Neural cell (in vitro differentiated cells): ENCODE data around the gene FAM234A. TPM values are rescaled to one million over a fixed set of nuclear protein-coding genes. Genes with fewer than 3 reads are reported as not detected.

Experiments used
- H2AFZ ChIP-seq: fragments of 200-600, 300-800 bp; sonication (generic), shearing (Covaris generic); 2 replicates; pipeline ENCODE4 v1.6.0; 2014; ENCODE audit warnings: low read depth, mild to moderate bottlenecking, antibody characterized with exemption, low read length, moderate library complexity
- H3F3A ChIP-seq: fragments of 200-600 bp; shearing (Covaris generic); 2 replicates; pipeline ENCODE4 v1.6.1; 2016; ENCODE audit warnings: mild to moderate bottlenecking, moderate library complexity, mixed read lengths, antibody characterized with exemption, low read length; ENCODE audit not compliant: insufficient read depth, poor library complexity, severe bottlenecking
- H3K27ac ChIP-seq: fragments of 200-600, 300-800 bp; sonication (generic), shearing (Covaris generic); 2 replicates; pipeline ENCODE4 v1.5.1; 2014; ENCODE audit warnings: mild to moderate bottlenecking, low read length, moderate library complexity
- H3K27me3 ChIP-seq: fragments of 300-800, 200-600 bp; sonication (generic), shearing (Covaris generic); 2 replicates; pipeline ENCODE4 v1.6.0; 2014; ENCODE audit warnings: mild to moderate bottlenecking, low read depth, low read length, moderate library complexity; ENCODE audit not compliant: insufficient read depth
- H3K36me3 ChIP-seq: fragments of 300-800, 200-600 bp; sonication (generic), shearing (Covaris generic); 2 replicates; pipeline ENCODE4 v1.5.1; 2014; ENCODE audit warnings: mild to moderate bottlenecking, antibody characterized with exemption, low read length, moderate library complexity; ENCODE audit not compliant: insufficient read depth
- H3K4me2 ChIP-seq: fragments of 300-800, 200-600 bp; sonication (generic), shearing (Covaris generic); 2 replicates; pipeline ENCODE4 v1.6.0; 2014; ENCODE audit warnings: mild to moderate bottlenecking, low read length
- H3K4me3 ChIP-seq: fragments of 300-800, 200-600 bp; sonication (generic), shearing (Covaris generic); 2 replicates; pipeline ENCODE4 v1.5.1; 2014; ENCODE audit warnings: mild to moderate bottlenecking, low read length, moderate library complexity
- H3K79me2 ChIP-seq: fragments of 200-600 bp; shearing (Covaris generic); replicated peaks from 2 replicates; pipeline ENCODE4 v1.6.0; 2014; ENCODE audit warnings: mild to moderate bottlenecking, low read length, moderate library complexity; ENCODE audit not compliant: insufficient read depth
- H3K9ac ChIP-seq: fragments of 300-800, 200-600 bp; sonication (generic), shearing (Covaris generic); 2 replicates; pipeline ENCODE4 v1.6.1; 2016; ENCODE audit warnings: mild to moderate bottlenecking, low read length, mixed read lengths
- H3K9me2 ChIP-seq: fragments of 200-600 bp; shearing (Covaris generic); 2 replicates; pipeline ENCODE4 v1.6.1; 2016; ENCODE audit warnings: mild to moderate bottlenecking, low read length, mixed read lengths; ENCODE audit not compliant: insufficient read depth
- H3K9me3 ChIP-seq: fragments of 200-600, 300-800 bp; sonication (generic), shearing (Covaris generic); 2 replicates; pipeline ENCODE4 v1.6.1; 2016; ENCODE audit warnings: mild to moderate bottlenecking, mixed run types, low read length, moderate library complexity, mixed read lengths
- H4K20me1 ChIP-seq: fragments of 200-600 bp; shearing (Covaris generic); 2 replicates; pipeline ENCODE4 v1.6.1; 2016; ENCODE audit warnings: mild to moderate bottlenecking, mixed run types; ENCODE audit not compliant: insufficient read depth
- EP300 ChIP-seq: fragments of 450-650 bp; conservative IDR thresholded peaks from 2 replicates; pipeline ENCODE4 v1.6.1; 2014; ENCODE audit warnings: antibody characterized with exemption, mild to moderate bottlenecking, moderate library complexity; ENCODE audit not compliant: poor library complexity, severe bottlenecking
- EZH2 ChIP-seq: fragments of 200-600, 300-800 bp; shearing (Covaris generic), sonication (generic); IDR thresholded peaks from 2 replicates; pipeline ENCODE4 v1.6.1; 2014; ENCODE audit warnings: antibody characterized with exemption, low read length, borderline replicate concordance, mild to moderate bottlenecking; ENCODE audit not compliant: insufficient read depth, poor library complexity, severe bottlenecking
- MXI1 ChIP-seq: fragments of 450-650 bp; conservative IDR thresholded peaks from 2 replicates; pipeline ENCODE4 v1.6.1; 2014; ENCODE audit warnings: antibody characterized with exemption, mild to moderate bottlenecking; ENCODE audit not compliant: poor library complexity, severe bottlenecking
- POLR2AphosphoS5 ChIP-seq: IDR thresholded peaks from 2 replicates; pipeline ENCODE4 v1.6.1; 2012
- RAD21 ChIP-seq: fragments of 450-650 bp; conservative IDR thresholded peaks from 2 replicates; pipeline ENCODE4 v1.6.1; 2014; ENCODE audit warnings: antibody characterized with exemption, mild to moderate bottlenecking, moderate library complexity
- SMC3 ChIP-seq: fragments of 450-650 bp; conservative IDR thresholded peaks from 2 replicates; pipeline ENCODE4 v1.6.1; 2014; ENCODE audit warnings: antibody characterized with exemption, mild to moderate bottlenecking, moderate library complexity; ENCODE audit not compliant: poor library complexity
- TAF1 ChIP-seq: IDR thresholded peaks from 2 replicates; pipeline ENCODE4 v1.6.1; 2012; ENCODE audit warnings: low read depth
- polyA plus RNA-seq: library from polyadenylated mRNA; depleted of rRNA; stranded (reverse); fragments of >200 nt; gene quantifications from 2 replicates; pipeline ENCODE4 v1.2.3, GENCODE V29; 2014
- TF ChIP-seq, protein P1 (sequence below): fragments of 450-650 bp; IDR thresholded peaks from 2 replicates; pipeline ENCODE4 v1.5.1; 2014; ENCODE audit warnings: antibody characterized with exemption, mild to moderate bottlenecking, moderate library complexity; ENCODE audit not compliant: poor library complexity, severe bottlenecking
- TF ChIP-seq, protein P2 (sequence below): IDR thresholded peaks from 2 replicates; pipeline ENCODE4 v1.6.1; 2012; ENCODE audit warnings: borderline replicate concordance

FAM234A gene
- polyA plus RNA-seq, 1 donor from 2014 or later, result 29.9 TPM

DNA sequence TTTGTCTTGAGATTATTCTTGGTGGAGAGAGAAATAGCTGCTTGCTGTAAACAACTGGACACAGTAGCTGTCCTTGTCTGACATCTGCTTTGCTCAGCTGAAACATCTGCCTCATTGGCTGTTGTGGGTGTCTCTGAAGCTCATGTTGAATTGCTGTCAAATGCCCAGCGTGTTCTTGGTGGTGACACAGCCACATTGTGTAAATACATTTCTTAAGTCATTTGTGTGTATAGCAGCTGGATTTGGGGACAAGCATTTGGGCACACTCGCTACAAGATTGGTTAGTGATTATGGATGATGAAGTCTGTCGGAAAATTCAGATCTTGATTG lies 5.3 kb downstream of the FAM234A start:
- Histone ChIP-seq H3K27ac (no peak overlapping the region), H3K9me2 (no peaks in the 10 kb centered on the region), H3K9me3 (no peaks in the 10 kb centered on the region), H4K20me1 (no peaks in the 10 kb centered on the region), H3K9ac (no peak overlapping the region), H3K4me2 (no peak overlapping the region), H3K27me3 (no peaks in the 10 kb centered on the region), H3K79me2 (peaks cover 28% of the 10 kb centered on the region), H3F3A (no peaks in the 10 kb centered on the region), H3K4me3 (no peak overlapping the region), H3K36me3 (no peaks in the 10 kb centered on the region), H2AFZ (no peak overlapping the region)
- TF ChIP-seq, protein P1, sequence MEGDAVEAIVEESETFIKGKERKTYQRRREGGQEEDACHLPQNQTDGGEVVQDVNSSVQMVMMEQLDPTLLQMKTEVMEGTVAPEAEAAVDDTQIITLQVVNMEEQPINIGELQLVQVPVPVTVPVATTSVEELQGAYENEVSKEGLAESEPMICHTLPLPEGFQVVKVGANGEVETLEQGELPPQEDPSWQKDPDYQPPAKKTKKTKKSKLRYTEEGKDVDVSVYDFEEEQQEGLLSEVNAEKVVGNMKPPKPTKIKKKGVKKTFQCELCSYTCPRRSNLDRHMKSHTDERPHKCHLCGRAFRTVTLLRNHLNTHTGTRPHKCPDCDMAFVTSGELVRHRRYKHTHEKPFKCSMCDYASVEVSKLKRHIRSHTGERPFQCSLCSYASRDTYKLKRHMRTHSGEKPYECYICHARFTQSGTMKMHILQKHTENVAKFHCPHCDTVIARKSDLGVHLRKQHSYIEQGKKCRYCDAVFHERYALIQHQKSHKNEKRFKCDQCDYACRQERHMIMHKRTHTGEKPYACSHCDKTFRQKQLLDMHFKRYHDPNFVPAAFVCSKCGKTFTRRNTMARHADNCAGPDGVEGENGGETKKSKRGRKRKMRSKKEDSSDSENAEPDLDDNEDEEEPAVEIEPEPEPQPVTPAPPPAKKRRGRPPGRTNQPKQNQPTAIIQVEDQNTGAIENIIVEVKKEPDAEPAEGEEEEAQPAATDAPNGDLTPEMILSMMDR, result no peak
- TF ChIP-seq, protein P2, sequence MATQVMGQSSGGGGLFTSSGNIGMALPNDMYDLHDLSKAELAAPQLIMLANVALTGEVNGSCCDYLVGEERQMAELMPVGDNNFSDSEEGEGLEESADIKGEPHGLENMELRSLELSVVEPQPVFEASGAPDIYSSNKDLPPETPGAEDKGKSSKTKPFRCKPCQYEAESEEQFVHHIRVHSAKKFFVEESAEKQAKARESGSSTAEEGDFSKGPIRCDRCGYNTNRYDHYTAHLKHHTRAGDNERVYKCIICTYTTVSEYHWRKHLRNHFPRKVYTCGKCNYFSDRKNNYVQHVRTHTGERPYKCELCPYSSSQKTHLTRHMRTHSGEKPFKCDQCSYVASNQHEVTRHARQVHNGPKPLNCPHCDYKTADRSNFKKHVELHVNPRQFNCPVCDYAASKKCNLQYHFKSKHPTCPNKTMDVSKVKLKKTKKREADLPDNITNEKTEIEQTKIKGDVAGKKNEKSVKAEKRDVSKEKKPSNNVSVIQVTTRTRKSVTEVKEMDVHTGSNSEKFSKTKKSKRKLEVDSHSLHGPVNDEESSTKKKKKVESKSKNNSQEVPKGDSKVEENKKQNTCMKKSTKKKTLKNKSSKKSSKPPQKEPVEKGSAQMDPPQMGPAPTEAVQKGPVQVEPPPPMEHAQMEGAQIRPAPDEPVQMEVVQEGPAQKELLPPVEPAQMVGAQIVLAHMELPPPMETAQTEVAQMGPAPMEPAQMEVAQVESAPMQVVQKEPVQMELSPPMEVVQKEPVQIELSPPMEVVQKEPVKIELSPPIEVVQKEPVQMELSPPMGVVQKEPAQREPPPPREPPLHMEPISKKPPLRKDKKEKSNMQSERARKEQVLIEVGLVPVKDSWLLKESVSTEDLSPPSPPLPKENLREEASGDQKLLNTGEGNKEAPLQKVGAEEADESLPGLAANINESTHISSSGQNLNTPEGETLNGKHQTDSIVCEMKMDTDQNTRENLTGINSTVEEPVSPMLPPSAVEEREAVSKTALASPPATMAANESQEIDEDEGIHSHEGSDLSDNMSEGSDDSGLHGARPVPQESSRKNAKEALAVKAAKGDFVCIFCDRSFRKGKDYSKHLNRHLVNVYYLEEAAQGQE, result no peak
- TF ChIP-seq MXI1, result no peak
- TF ChIP-seq EZH2, result no peak
- no peak for TF ChIP-seq EP300
- TF ChIP-seq RAD21, result no peak
- TF ChIP-seq TAF1, result no peak
- no peak for TF ChIP-seq SMC3
- no peak for TF ChIP-seq POLR2AphosphoS5

DNA sequence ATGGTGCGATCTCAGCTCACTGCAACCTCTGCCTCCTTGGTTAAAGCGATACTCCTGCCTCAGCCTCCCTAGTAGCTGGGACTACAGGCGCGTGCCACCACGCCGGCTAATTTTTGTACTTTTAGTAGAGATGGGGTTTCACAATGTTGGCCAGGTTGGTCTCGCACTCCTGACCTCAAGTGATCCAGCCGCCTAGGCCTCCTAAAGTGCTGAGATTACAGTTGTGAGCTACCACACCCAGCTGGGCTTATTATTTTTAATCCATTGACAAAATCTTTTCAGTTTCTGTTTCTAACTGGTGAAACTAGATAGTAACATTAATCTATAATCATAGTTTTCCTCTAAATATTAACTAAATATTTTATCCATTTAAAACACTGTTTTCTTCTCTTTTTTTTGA lies 5.9 kb downstream of the FAM234A start:
- no peak overlapping the region for H3K9ac ChIP-seq
- H3F3A ChIP-seq, result no peaks in the 10 kb centered on the region
- H3K27me3 ChIP-seq, result no peaks in the 10 kb centered on the region
- no peak overlapping the region for H3K4me2 ChIP-seq
- no peaks in the 10 kb centered on the region for H3K9me3 ChIP-seq
- no peak overlapping the region for H2AFZ ChIP-seq
- H3K79me2 ChIP-seq, result peaks cover 28% of the 10 kb centered on the region
- no peaks in the 10 kb centered on the region for H3K9me2 ChIP-seq
- no peaks in the 10 kb centered on the region for H4K20me1 ChIP-seq
- no peak overlapping the region for H3K27ac ChIP-seq
- TF ChIP-seq EZH2 (no peak), TAF1 (no peak), POLR2AphosphoS5 (no peak), RAD21 (no peak), SMC3 (no peak), EP300 (no peak), MXI1 (no peak)
- TF ChIP-seq, protein P1, result no peak
- TF ChIP-seq, protein P2, result no peak
- H3K36me3 ChIP-seq, result no peaks in the 10 kb centered on the region
- no peak overlapping the region for H3K4me3 ChIP-seq
